ENCODE measurements around the gene S100A14.

DNA sequence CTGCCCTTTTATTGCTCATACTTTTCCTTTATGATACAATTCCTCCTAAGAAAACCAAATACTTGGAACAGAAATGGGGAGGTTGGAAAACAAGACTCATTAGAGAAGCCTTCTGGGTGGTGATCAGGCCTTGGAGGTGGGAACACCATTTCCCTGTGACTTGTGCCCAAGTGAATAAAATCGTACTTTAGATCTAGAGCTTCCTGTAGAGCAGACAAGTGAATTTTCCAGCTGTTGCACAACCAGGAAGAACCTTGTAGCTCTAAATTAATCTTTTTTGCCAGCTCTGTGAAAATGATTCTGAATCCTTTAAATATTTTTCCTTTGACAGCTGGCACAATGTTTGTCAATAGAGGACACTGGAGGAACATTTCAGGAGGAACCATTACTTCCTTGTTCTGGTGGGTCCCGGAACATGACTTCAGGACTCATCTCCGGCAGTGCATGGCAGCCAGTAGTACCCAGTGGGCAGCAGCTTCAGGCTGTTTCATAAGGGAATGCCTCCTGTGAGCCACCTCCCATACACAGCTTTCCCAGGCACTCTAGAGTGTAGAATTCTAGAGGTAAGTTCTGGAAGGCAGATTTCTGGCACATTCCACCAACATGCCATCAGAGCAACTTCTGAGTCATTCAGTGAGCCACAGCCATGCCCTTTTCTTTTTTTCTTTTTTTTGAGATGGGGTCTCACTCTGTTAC, 36.8 kb upstream of the S100A14 start:
- no peak for TF ChIP-seq TP53 (CRISPR knock-in tag; conservative IDR thresholded peaks at IDR 0.05)
- TF ChIP-seq, protein P1, sequence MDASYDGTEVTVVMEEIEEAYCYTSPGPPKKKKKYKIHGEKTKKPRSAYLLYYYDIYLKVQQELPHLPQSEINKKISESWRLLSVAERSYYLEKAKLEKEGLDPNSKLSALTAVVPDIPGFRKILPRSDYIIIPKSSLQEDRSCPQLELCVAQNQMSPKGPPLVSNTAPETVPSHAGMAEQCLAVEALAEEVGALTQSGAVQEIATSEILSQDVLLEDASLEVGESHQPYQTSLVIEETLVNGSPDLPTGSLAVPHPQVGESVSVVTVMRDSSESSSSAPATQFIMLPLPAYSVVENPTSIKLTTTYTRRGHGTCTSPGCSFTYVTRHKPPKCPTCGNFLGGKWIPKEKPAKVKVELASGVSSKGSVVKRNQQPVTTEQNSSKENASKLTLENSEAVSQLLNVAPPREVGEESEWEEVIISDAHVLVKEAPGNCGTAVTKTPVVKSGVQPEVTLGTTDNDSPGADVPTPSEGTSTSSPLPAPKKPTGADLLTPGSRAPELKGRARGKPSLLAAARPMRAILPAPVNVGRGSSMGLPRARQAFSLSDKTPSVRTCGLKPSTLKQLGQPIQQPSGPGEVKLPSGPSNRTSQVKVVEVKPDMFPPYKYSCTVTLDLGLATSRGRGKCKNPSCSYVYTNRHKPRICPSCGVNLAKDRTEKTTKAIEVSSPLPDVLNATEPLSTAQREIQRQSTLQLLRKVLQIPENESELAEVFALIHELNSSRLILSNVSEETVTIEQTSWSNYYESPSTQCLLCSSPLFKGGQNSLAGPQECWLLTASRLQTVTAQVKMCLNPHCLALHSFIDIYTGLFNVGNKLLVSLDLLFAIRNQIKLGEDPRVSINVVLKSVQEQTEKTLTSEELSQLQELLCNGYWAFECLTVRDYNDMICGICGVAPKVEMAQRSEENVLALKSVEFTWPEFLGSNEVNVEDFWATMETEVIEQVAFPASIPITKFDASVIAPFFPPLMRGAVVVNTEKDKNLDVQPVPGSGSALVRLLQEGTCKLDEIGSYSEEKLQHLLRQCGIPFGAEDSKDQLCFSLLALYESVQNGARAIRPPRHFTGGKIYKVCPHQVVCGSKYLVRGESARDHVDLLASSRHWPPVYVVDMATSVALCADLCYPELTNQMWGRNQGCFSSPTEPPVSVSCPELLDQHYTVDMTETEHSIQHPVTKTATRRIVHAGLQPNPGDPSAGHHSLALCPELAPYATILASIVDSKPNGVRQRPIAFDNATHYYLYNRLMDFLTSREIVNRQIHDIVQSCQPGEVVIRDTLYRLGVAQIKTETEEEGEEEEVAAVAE (CRISPR knock-in tag; IDR thresholded peaks at IDR 0.05; ENCODE audit: borderline replicate concordance), result no peak
- TF ChIP-seq, protein P2, sequence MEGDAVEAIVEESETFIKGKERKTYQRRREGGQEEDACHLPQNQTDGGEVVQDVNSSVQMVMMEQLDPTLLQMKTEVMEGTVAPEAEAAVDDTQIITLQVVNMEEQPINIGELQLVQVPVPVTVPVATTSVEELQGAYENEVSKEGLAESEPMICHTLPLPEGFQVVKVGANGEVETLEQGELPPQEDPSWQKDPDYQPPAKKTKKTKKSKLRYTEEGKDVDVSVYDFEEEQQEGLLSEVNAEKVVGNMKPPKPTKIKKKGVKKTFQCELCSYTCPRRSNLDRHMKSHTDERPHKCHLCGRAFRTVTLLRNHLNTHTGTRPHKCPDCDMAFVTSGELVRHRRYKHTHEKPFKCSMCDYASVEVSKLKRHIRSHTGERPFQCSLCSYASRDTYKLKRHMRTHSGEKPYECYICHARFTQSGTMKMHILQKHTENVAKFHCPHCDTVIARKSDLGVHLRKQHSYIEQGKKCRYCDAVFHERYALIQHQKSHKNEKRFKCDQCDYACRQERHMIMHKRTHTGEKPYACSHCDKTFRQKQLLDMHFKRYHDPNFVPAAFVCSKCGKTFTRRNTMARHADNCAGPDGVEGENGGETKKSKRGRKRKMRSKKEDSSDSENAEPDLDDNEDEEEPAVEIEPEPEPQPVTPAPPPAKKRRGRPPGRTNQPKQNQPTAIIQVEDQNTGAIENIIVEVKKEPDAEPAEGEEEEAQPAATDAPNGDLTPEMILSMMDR (CRISPR knock-in tag; IDR thresholded peaks at IDR 0.05), result no peak
- no peak for TF ChIP-seq ZFP37 (CRISPR knock-in tag; IDR thresholded peaks at IDR 0.05; ENCODE audit: borderline replicate concordance)
- no peak for TF ChIP-seq ZNF234 (CRISPR knock-in tag; conservative IDR thresholded peaks at IDR 0.05)
- no peak for TF ChIP-seq TARDBP (CRISPR knock-in tag; IDR thresholded peaks at IDR 0.05)
- TF ChIP-seq, protein P3, sequence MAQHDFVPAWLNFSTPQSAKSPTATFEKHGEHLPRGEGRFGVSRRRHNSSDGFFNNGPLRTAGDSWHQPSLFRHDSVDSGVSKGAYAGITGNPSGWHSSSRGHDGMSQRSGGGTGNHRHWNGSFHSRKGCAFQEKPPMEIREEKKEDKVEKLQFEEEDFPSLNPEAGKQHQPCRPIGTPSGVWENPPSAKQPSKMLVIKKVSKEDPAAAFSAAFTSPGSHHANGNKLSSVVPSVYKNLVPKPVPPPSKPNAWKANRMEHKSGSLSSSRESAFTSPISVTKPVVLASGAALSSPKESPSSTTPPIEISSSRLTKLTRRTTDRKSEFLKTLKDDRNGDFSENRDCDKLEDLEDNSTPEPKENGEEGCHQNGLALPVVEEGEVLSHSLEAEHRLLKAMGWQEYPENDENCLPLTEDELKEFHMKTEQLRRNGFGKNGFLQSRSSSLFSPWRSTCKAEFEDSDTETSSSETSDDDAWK (CRISPR knock-in tag; IDR thresholded peaks at IDR 0.05), result no peak
- TF ChIP-seq EZH2 (conservative IDR thresholded peaks at IDR 0.05; ENCODE audit: low read depth, low read length), result no peak
- TF ChIP-seq POLR2A (IDR thresholded peaks at IDR 0.05; ENCODE audit: insufficient read depth in 1 of 2, low read depth in 2 of 2, low read length in 2 of 2), result no peak
- no peak for TF ChIP-seq POLR2AphosphoS2 (IDR thresholded peaks at IDR 0.05; ENCODE audit: low read depth, low read length)

Measured in HepG2 (cell line).